Stimulated activated CD8-positive, alpha-beta memory T cell treated with anti-CD3 and anti-CD28 coated beads, Interleukin-7, amount 100 ng/mL, for 4 hours (primary cell): ENCODE measurements around the gene MYO7B.

ENCODE experiments used
- DNase-seq, 2 donors: peaks; one replicate each; pipeline ENCODE4 v3.0.0-alpha.2; 2020; ENCODE audit warnings: low read depth in 2 of 2

MYO7B gene

GRCh38 chr2:127636248-127637235 is 101.1 kb downstream of the MYO7B start:
- DNase-seq, result no peak

GRCh38 chr2:127637236-127637630 is 101.8 kb downstream of the MYO7B start:
- no peak for DNase-seq

- DNase-seq, result no peak
Measured at GRCh38 chr2:127637725-127638252, 102.3 kb downstream of the MYO7B start.

- DNase-seq, result no peak
Measured at GRCh38 chr2:127638361-127639110, 103.1 kb downstream of the MYO7B start.

GRCh38 chr2:127639111-127639474 is 103.6 kb downstream of the MYO7B start:
- DNase-seq, result no peak

- no peak for DNase-seq
Measured at GRCh38 chr2:127640082-127641072, 104.9 kb downstream of the MYO7B start.

GRCh38 chr2:127641133-127641532 is 105.7 kb downstream of the MYO7B start:
- DNase-seq, result no peak

GRCh38 chr2:127641846-127642507 is 106.5 kb downstream of the MYO7B start:
- peak; percentile 8 to 13 for DNase-seq

- DNase-seq, result no peak
Measured at GRCh38 chr2:127642706-127643438, 107.4 kb downstream of the MYO7B start.

- no peak for DNase-seq
Measured at GRCh38 chr2:127643439-127644065, 108.1 kb downstream of the MYO7B start.

- no peak for DNase-seq
Measured at GRCh38 chr2:127644066-127645025, 108.9 kb downstream of the MYO7B start.

GRCh38 chr2:127645026-127645394 is 109.5 kb downstream of the MYO7B start:
- no peak for DNase-seq

GRCh38 chr2:127645395-127646291 is 110.2 kb downstream of the MYO7B start, which contains the start of gene GPR17:
TSS of gene GPR17 (plus strand) at chr2:127646153. CDS start at chr2:127650736, 4,583 bp downstream.
- DNase-seq, result no peak

GRCh38 chr2:127646487-127647241 is 111.2 kb downstream of the MYO7B start:
- no peak for DNase-seq

- DNase-seq, result no peak
Measured at GRCh38 chr2:127647242-127648190, 112.0 kb downstream of the MYO7B start.
